ENCODE results near the gene MOCS1.

Gene MOCS1

GRCh38 chr6:39876111-39876510 is 58.2 kb downstream of the MOCS1 start:
- no peak for DNase-seq (ENCODE audit: low read depth in 2 of 2)

DNA sequence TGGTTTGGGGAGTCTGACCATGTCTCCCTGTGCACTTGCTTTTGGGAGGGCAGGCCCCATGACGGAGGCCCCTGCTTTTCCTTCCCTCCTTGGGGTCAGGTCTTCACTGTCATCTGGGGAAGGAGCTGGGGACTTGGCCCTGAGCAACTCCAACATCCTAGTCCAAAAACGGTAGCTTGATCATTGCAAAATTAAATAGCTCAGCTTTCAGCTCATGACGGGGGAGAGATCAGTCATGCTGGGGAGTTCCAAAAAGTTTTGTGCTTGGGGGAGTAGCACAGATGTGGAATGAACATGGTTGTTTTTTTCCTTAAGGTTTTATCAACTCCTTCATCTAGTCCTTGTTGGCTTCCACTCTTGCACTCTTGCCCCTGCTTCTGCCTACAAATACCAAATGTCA is 60.8 kb downstream of the MOCS1 start:
- no peak for DNase-seq (ENCODE audit: low read depth in 2 of 2)

DNA sequence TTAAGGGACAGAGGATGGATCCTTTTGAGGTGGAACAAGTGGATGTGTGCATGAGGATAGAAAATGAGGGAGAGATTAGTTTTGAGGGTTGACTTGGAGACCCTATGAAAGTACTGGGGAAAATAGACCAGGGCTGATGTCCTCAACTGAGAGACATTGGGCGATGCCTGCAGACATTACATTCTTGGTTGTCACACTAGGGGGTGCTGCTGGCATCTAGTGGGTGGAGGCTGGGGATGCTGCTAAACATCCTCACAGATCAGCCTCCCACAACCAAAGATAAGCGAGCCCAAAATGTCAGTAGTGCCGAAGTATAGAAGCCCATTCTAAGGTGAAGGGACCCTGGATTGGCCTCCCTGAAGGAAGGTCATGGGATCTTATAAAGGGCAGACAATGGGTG is 63.3 kb downstream of the MOCS1 start:
- DNase-seq (ENCODE audit: low read depth in 2 of 2), result no peak

DNA sequence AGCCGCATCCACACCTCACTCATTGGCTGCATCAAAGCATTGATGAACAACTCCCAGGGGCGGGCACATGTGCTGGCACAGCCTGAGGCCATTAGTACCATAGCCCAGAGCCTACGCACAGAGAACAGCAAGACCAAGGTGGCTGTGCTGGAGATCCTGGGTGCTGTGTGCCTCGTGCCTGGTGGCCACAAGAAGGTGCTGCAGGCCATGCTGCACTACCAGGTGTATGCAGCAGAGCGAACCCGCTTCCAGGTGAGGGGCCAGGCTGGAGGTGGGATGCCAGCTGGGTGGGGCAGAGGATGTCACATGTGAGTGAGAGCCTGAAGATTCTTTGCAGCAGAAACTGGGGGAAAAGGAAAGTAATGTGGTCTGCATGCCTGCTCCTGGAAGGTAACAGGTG is 66.7 kb downstream of the MOCS1 start:
- DNase-seq (ENCODE audit: low read depth in 2 of 2), result no peak

- peak; percentile 3 to 11 for DNase-seq (ENCODE audit: low read depth in 2 of 2)
These were observed 69.0 kb downstream of the MOCS1 start for GRCh38 chr6:39865011-39865888.

GRCh38 chr6:39861663-39862062 is 72.6 kb downstream of the MOCS1 start:
- no peak for DNase-seq (ENCODE audit: low read depth in 2 of 2)

DNA sequence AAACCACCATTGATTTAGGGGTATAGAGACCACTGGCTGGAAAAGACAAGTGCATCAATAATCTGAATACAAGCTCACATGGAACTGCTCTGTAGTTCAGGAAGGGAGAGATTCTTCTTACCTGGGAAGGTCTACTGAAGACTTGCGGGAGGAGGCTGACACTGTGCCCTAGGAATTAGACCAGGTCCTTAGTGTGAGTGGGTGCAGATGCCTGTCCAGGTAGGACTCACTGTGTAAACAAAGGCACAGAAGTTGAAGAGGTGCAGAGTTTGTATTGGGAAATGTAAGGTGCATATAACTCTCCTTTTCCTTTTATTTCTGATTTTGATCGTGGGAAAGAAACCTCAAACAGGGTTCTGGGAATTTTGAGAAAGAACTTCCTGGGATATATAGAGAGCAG is 75.2 kb downstream of the MOCS1 start:
- DNase-seq (ENCODE audit: low read depth in 2 of 2), result no peak

GRCh38 chr6:39855356-39855995 is 78.8 kb downstream of the MOCS1 start:
- DNase-seq (ENCODE audit: low read depth in 2 of 2), result no peak

All from stimulated activated CD8-positive, alpha-beta memory T cell treated with anti-CD3 and anti-CD28 coated beads, Interleukin-7, amount 100 ng/mL, for 4 hours (primary cell).